ENCODE results near the gene SLC25A11.

- TF ChIP-seq FOXJ3 (CRISPR knock-in tag; IDR thresholded peaks at IDR 0.05) (no peak), CTCF (IDR thresholded peaks at IDR 0.05) (no peak), CHD2 (IDR thresholded peaks at IDR 0.05; ENCODE audit: low read length, partially characterized antibody) (no peak), SMC3 (IDR thresholded peaks at IDR 0.05; ENCODE audit: low read depth, low read length) (no peak), POLR2AphosphoS5 (IDR thresholded peaks at IDR 0.05; ENCODE audit: low read depth, low read length) (no peak)
These were observed 44.7 kb downstream of the SLC25A11 start for GRCh38 chr17:4895121-4895520.
